SHP77 (cell line): Measurements from ENCODE around the gene ANKRD36B.
"Not testable (repeated sequence)": the region's sequence is repeated elsewhere in the genome, so short reads cannot be mapped to it uniquely, and the experiment has no call there.

ENCODE experiments used
- DNase-seq, 2 experiments: peaks; one replicate each; lab custom pipeline; 2025; lab: John Stamatoyannopoulos, UW

The ANKRD36B gene

GRCh38 chr2:97549058-97549457 lies 40.6 kb downstream of the ANKRD36B start:
- not testable (repeated sequence) for DNase-seq

- not testable (repeated sequence) for DNase-seq
Observed at GRCh38 chr2:97548536-97548935, 41.1 kb downstream of the ANKRD36B start.

DNA sequence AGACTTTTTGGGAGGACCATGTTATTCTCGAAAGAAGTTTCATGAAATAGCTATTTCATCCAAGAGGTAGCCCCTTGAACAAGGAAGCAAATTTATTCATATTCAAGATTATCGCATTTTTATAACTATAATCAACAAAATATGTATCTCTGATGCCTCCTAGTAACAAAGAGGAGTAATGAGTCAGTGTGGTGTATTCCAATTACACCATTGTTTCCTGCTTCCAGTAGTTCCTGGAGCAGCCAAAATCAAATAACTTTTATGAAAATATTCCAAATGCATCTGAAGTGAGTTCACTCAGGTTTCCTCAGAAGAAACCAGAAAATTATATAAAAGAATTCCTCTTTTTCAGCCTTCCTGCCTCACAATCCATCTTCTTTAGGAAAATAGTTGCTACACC lies 43.0 kb downstream of the ANKRD36B start:
- DNase-seq: no peak

- DNase-seq: not testable (repeated sequence)
Observed at GRCh38 chr2:97544911-97545310, 44.8 kb downstream of the ANKRD36B start.

- DNase-seq: not testable (repeated sequence)
Observed at GRCh38 chr2:97525904-97526303, 63.8 kb downstream of the ANKRD36B start.

GRCh38 chr2:97523816-97524215 lies 65.9 kb downstream of the ANKRD36B start:
- not testable (repeated sequence) for DNase-seq

DNA sequence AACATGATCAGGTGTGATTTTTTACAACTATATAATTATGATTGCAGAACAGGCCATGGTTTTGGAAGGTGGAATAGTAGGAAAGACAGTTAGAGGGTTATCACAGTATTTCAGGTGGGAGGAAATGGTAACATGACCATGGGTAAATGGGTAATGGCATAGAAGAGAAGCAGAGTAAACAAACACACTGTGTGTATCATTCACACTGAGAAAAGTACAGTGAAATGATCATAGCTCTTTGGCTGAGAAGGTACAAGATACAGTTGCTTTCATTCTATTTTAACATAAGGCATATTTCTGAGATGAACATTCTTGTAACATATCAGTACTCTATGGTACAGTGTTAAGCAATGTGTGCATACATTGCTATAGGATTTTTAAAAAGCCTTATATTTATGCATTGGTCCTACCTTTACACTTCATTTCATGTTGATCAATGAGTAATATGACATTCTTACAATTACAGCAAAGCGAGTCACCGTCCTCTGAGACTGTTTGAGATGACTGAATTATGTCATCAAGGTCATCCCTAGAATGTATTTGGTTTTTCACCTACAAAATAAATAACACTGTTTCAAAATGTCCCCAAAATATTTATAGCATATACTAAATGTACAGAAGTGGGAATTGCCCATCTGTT lies 66.6 kb downstream of the ANKRD36B start:
- DNase-seq: not testable (repeated sequence)

GRCh38 chr2:97495651-97496050 lies 94.0 kb downstream of the ANKRD36B start:
- not testable (repeated sequence) for DNase-seq

DNA sequence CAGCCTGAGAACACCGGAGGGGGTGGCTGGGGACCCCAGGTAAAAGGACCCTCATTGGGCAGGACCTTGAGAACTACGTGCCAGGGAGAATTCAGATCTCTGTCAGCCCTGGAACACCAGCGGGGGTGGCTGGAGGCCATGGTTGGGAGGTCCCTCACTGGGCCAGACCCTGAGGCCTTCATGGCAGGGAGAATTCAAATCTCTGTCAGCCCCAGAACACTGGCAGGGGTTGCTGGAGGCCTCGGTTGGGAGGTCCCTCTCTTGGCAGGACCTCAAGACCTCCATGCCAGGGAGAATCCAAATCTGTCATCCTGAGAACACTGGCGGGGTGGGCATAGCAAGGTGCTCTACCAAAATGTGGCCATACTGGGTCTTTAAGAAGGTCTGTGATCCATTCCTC lies 99.5 kb downstream of the ANKRD36B start:
- DNase-seq: not testable (repeated sequence)
